ENCODE data around the gene IFNGR1.

DNA sequence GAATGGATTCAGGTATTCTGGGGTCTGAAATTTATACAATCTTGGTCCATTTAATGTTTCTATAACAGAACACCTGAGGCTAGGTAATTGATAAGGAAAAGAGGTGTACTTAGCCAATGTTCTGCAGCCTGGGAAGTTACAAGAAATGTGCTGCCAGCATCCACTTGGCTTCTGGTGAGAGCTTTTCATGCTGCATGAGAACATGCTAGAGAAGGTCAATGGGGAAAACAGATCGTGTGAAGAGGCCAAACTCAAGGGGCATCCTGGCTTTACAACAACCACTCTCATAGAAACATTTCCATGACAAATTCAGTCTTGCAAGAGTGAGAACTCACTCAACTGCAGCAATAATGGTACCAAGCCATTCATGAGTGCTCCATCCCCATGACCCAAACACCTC, 62.5 kb downstream of the IFNGR1 start:
- TF ChIP-seq GATA2 (IDR thresholded peaks at IDR 0.05; ENCODE audit: low read depth, low read length): no peak
- TF ChIP-seq GATA3 (IDR thresholded peaks at IDR 0.05; ENCODE audit: low read depth, low read length): no peak

Data from SH-SY5Y (cell line).